GM12891 (cell line): Measurements from ENCODE around the gene PPARA.

Experiments
- DNase-seq: peaks from one replicate; pipeline ENCODE4 v3.0.0; 2011; ENCODE audit warnings: low spot score; ENCODE audit not compliant: insufficient read length
- FAIRE-seq: peaks from 2 replicates; lab custom pipeline; 2011; peaks lifted over from hg19 to GRCh38; lab: Jason Lieb, UNC
- PAX5 ChIP-seq: IDR thresholded peaks from 2 replicates; pipeline ENCODE4 v1.6.1; 2011; ENCODE audit warnings: low read length, moderate library complexity, mild to moderate bottlenecking; ENCODE audit not compliant: insufficient read depth, severe bottlenecking
- POLR2A ChIP-seq: IDR thresholded peaks from 2 replicates; pipeline ENCODE4 v1.6.1; 2011; ENCODE audit warnings: low read depth, low read length, control low read depth
- POLR2AphosphoS5 ChIP-seq: IDR thresholded peaks from 2 replicates; pipeline ENCODE4 v1.6.1; 2011; ENCODE audit warnings: low read depth, low read length, control low read depth
- POU2F2 ChIP-seq: IDR thresholded peaks from 2 replicates; pipeline ENCODE4 v1.6.1; 2011; ENCODE audit warnings: low read depth, mild to moderate bottlenecking, control low read depth, low read length, moderate library complexity
- SPI1 ChIP-seq: IDR thresholded peaks from 2 replicates; pipeline ENCODE4 v1.6.1; 2011; ENCODE audit warnings: low read depth, low read length, control low read depth
- TAF1 ChIP-seq: IDR thresholded peaks from 2 replicates; pipeline ENCODE4 v1.6.1; 2011; ENCODE audit warnings: low read depth, low read length, control low read depth

PPARA gene

GRCh38 chr22:46281866-46282678 is 131.7 kb downstream of the PPARA start:
- FAIRE-seq (no peak), DNase-seq (no peak)
- no peak for TF ChIP-seq SPI1
- no peak for TF ChIP-seq POU2F2
- TF ChIP-seq PAX5 = no peak
- no peak for TF ChIP-seq POLR2A
- no peak for TF ChIP-seq TAF1
- no peak for TF ChIP-seq POLR2AphosphoS5

- TF ChIP-seq POU2F2 (no peak), PAX5 (no peak), POLR2A (no peak), SPI1 (no peak), TAF1 (no peak), POLR2AphosphoS5 (no peak)
- no peak for FAIRE-seq
- DNase-seq = no peak
Measured at GRCh38 chr22:46286006-46286405, 135.7 kb downstream of the PPARA start.

GRCh38 chr22:46286941-46287872 is 136.9 kb downstream of the PPARA start:
- no peak for TF ChIP-seq TAF1
- no peak for TF ChIP-seq POU2F2
- TF ChIP-seq POLR2A = no peak
- TF ChIP-seq SPI1 = no peak
- no peak for TF ChIP-seq PAX5
- no peak for TF ChIP-seq POLR2AphosphoS5
- FAIRE-seq (peak; percentile 61), DNase-seq (no peak)

- DNase-seq (peak; percentile 94), FAIRE-seq (peak; percentile 95)
Measured at GRCh38 chr22:46287873-46288751, 137.8 kb downstream of the PPARA start.

GRCh38 chr22:46288846-46289243 is 138.5 kb downstream of the PPARA start:
- FAIRE-seq = no peak
- no peak for TF ChIP-seq POLR2A
- no peak for TF ChIP-seq PAX5
- TF ChIP-seq POU2F2 = no peak
- no peak for TF ChIP-seq POLR2AphosphoS5
- TF ChIP-seq SPI1 = no peak
- no peak for TF ChIP-seq TAF1
- no peak for DNase-seq

More at GRCh38 chr22:46287873-46288751, 137.8 kb downstream of the PPARA start:
- TF ChIP-seq TAF1 = peak; percentile 69
- peak; percentile 51; the same call in 1 of the 2 replicates for TF ChIP-seq POU2F2
- TF ChIP-seq POLR2A = peak; percentile 93
- no peak for TF ChIP-seq SPI1
- TF ChIP-seq POLR2AphosphoS5 = peak; percentile 94
- peak; percentile 34 for TF ChIP-seq PAX5

- FAIRE-seq (no peak), DNase-seq (no peak)
- TF ChIP-seq POLR2A = no peak
- no peak for TF ChIP-seq SPI1
- no peak for TF ChIP-seq PAX5
- TF ChIP-seq TAF1 = no peak
Measured at GRCh38 chr22:46289244-46289891, 139.0 kb downstream of the PPARA start.

GRCh38 chr22:46290121-46290842 is 140.0 kb downstream of the PPARA start:
- DNase-seq = no peak
- TF ChIP-seq POU2F2 = no peak
- TF ChIP-seq PAX5 = no peak
- no peak for TF ChIP-seq POLR2A
- no peak for TF ChIP-seq SPI1
- no peak for TF ChIP-seq POLR2AphosphoS5
- TF ChIP-seq TAF1 = no peak
- no peak for FAIRE-seq
